ENCODE data around the gene ABCB9. TPM values are rescaled to one million over a fixed set of nuclear protein-coding genes. Genes with fewer than 3 reads are reported as not detected.

Gene ABCB9
- total RNA-seq, 4 donors from 2014 or later: 2.3 to 8.4 (median 3.5) TPM

GRCh38 chr12:122929148-122929538, 37.1 kb downstream of the ABCB9 start:
- H3K4me3 ChIP-seq: no peak overlapping the region
- ATAC-seq: no peak
- no peaks in the 10 kb centered on the region for H3K27me3 ChIP-seq
- no peaks in the 10 kb centered on the region for H3K4me1 ChIP-seq
- no peaks in the 10 kb centered on the region for H3K9me3 ChIP-seq
- no peak overlapping the region for H3K27ac ChIP-seq
- 58% methylated on average over 4 of the region's 14 CpGs; no CpG with 5 or more reads in 1 of the 2 donors for WGBS, 2 donors (ENCODE audit: low coverage in 1 of 2)
- TF ChIP-seq POLR2A (IDR thresholded peaks at IDR 0.05): no peak
- TF ChIP-seq, protein P1, sequence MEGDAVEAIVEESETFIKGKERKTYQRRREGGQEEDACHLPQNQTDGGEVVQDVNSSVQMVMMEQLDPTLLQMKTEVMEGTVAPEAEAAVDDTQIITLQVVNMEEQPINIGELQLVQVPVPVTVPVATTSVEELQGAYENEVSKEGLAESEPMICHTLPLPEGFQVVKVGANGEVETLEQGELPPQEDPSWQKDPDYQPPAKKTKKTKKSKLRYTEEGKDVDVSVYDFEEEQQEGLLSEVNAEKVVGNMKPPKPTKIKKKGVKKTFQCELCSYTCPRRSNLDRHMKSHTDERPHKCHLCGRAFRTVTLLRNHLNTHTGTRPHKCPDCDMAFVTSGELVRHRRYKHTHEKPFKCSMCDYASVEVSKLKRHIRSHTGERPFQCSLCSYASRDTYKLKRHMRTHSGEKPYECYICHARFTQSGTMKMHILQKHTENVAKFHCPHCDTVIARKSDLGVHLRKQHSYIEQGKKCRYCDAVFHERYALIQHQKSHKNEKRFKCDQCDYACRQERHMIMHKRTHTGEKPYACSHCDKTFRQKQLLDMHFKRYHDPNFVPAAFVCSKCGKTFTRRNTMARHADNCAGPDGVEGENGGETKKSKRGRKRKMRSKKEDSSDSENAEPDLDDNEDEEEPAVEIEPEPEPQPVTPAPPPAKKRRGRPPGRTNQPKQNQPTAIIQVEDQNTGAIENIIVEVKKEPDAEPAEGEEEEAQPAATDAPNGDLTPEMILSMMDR (IDR thresholded peaks at IDR 0.05): no peak
- TF ChIP-seq POLR2AphosphoS5 (IDR thresholded peaks at IDR 0.05): no peak
- TF ChIP-seq EP300 (IDR thresholded peaks at IDR 0.05): no peak
- H3K36me3 ChIP-seq: peaks cover 0 to 37% of the 10 kb centered on the region in 2 donors

GRCh38 chr12:122928404-122929147, 37.7 kb downstream of the ABCB9 start:
- Histone ChIP-seq H3K4me3 (no peak overlapping the region), H3K4me1 (no peaks in the 10 kb centered on the region), H3K27ac (no peak overlapping the region), H3K9me3 (no peaks in the 10 kb centered on the region), H3K27me3 (no peaks in the 10 kb centered on the region), H3K36me3 (peaks cover 0 to 37% of the 10 kb centered on the region in 2 donors)
- 92 to 95% methylated on average over 4 to 6 of the region's 12 CpGs for WGBS, 2 donors (ENCODE audit: low coverage in 1 of 2)
- no peak for ATAC-seq
- no peak for TF ChIP-seq POLR2AphosphoS5 (IDR thresholded peaks at IDR 0.05)
- no peak for TF ChIP-seq POLR2A (IDR thresholded peaks at IDR 0.05)
- TF ChIP-seq, protein P1 (IDR thresholded peaks at IDR 0.05): no peak
- TF ChIP-seq EP300 (IDR thresholded peaks at IDR 0.05): no peak

GRCh38 chr12:122927756-122928403, 38.4 kb downstream of the ABCB9 start:
- Histone ChIP-seq H3K36me3 (peaks cover 0 to 36% of the 10 kb centered on the region in 2 donors), H3K9me3 (no peaks in the 10 kb centered on the region), H3K27ac (no peak overlapping the region), H3K27me3 (no peaks in the 10 kb centered on the region), H3K4me1 (no peaks in the 10 kb centered on the region), H3K4me3 (no peak overlapping the region)
- 90% methylated on average over 11 of the region's 11 CpGs; no CpG with 5 or more reads in 1 of the 2 donors for WGBS, 2 donors (ENCODE audit: low coverage in 1 of 2)
- ATAC-seq: no peak
- TF ChIP-seq POLR2A (IDR thresholded peaks at IDR 0.05) (no peak), POLR2AphosphoS5 (IDR thresholded peaks at IDR 0.05) (no peak)
- TF ChIP-seq, protein P1 (IDR thresholded peaks at IDR 0.05): no peak

DNA sequence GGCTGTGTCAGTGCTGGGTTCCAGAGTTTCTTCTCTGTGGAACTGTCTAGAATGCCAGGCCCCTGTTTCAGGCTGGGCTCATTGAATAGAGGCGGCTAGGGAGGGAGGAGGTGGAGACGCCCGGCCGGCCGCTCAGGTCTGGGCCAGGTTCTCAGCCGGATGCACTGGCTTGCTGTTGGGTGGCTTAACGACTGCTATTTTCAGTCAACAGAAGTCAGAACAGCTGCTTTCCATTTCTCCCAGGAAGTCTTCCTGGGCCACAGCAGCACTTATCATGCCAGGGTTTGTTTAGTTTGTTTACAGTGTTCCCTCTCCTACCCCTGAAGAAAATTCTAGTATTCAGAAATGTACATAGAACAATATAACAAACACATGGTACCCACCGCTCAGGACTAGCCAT, 44.3 kb downstream of the ABCB9 start:
- ATAC-seq: no peak
- 75% methylated on average over 8 of the region's 8 CpGs; no CpG with 5 or more reads in 1 of the 2 donors for WGBS, 2 donors (ENCODE audit: low coverage in 1 of 2)
- H3K4me1 ChIP-seq: peaks cover 0 to 20% (median 10%) of the 10 kb centered on the region in 3 donors

More for the DNA sequence above, 44.3 kb downstream of the ABCB9 start:
- H3K27ac ChIP-seq: no peak overlapping the region
- H3K36me3 ChIP-seq: peaks cover 0 to 10% of the 10 kb centered on the region in 2 donors
- no peaks in the 10 kb centered on the region for H3K27me3 ChIP-seq
- TF ChIP-seq POLR2A (IDR thresholded peaks at IDR 0.05) (no peak), EP300 (IDR thresholded peaks at IDR 0.05) (no peak), POLR2AphosphoS5 (IDR thresholded peaks at IDR 0.05) (no peak)
- TF ChIP-seq, protein P1 (IDR thresholded peaks at IDR 0.05): no peak
- no peak overlapping the region for H3K4me3 ChIP-seq
- H3K9me3 ChIP-seq: no peaks in the 10 kb centered on the region

Measured in gastroesophageal sphincter (tissue), 4 donors.